GM21825 (cell line): Measurements from ENCODE around the gene CTPS2.
"Not testable (repeated sequence)": the region's sequence is repeated elsewhere in the genome, so short reads cannot be mapped to it uniquely, and the experiment has no call there.

ENCODE experiments used
- ATAC-seq: cut with Tn5 transposase; IDR thresholded peaks from one replicate; pipeline ENCODE4 v1.9.1; 2021; ENCODE audit warnings: mild to moderate bottlenecking, moderate library complexity; ENCODE audit not compliant: unreplicated experiment

The CTPS2 gene

GRCh38 chrX:16658284-16658683, 54.2 kb downstream of the CTPS2 start:
- no peak for ATAC-seq

DNA sequence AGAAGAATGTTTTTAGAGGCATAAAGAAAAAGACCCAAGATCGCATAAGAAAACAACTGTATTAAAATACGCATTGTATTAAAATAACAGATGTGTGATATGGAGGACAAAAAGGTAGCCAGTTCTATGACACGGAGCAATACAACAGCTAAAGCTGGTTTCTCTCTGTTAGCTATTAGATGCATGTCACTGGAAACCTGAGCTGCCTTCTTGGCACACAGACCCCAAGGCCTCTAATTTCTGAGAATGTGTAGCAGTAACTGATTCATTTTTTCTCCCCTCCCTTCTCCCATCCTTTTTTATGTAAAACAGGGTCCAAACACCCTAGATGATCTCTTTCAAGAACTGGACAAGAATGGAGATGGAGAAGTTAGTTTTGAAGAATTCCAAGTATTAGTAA, 58.4 kb downstream of the CTPS2 start:
- ATAC-seq: no peak

DNA sequence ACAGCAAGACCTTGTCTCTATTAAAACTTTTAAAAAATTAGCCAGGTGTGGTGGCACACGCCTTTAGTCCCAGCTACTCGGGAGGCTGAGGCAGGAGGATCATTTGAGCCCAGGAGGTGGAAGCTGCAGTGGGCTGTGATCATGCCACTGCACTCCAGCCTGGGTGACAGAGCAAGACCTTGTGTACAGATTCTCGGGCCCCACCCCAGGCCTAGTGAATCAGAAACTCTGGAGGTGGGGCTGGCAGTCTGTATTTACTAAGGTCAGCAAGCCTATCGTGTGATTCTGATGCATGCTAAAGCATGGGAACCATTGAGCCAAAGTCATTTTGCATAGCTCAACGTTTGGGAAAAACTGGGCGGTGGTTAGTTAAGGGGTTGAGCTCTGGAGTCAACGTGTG, 59.0 kb downstream of the CTPS2 start:
- ATAC-seq: no peak

DNA sequence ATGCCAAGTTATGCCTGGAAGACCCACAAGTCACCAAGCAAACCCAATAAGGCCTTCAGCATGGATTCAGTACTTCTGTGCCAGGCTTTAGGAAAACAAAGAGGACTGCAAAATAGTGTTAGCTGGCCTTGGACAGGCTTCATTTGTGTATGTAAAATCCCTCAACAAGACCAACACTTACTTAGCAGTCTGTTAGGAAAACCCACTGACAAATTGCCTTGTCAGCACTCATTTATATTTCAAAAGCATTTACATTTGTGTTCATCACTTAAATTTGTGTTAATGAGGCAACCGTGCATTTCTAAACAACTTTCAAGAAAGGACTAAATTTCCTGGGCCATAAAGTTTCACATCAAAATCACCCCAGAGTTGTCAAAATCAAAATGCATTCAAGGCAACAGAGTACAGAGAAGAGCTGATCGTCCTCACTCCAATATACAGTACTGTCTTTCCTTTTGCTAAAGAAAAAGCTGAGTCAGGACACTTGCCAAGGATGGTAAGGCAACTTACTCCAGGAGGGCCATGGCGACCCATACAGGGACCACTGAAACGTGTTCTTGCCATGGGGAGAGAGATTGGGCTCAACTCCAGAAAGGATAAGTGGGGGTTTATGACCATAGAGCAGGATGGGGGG, 61.0 kb downstream of the CTPS2 start:
- no peak for ATAC-seq

GRCh38 chrX:16649858-16650257, 62.6 kb downstream of the CTPS2 start, which contains the start of gene S100G:
Gene S100G (plus strand): TSS chrX:16650158. CDS start chrX:16651007, 849 bp downstream.
- no peak for ATAC-seq

GRCh38 chrX:16646366-16647138, 65.9 kb downstream of the CTPS2 start:
- ATAC-seq: no peak

DNA sequence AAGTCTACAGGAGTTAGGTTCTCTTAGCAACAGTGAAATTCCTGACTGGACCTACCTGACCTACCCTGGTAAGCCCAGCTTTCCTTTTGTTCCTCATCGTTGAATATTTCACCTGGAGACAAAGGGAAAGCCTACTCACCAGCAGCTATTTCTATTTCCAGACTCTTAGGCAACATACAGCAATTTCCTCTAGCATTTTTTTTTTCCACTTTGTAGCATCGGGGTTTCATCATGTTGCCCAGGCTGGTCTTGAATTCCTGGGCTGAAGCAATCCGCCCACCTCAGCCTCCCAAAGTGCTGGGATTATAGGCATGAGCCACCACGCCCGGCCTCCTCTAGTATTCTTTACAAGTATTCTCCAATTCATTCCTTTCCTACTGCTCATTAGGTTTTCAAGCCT, 69.3 kb downstream of the CTPS2 start:
- ATAC-seq: no peak

GRCh38 chrX:16640823-16641222, 71.6 kb downstream of the CTPS2 start:
- ATAC-seq: no peak

DNA sequence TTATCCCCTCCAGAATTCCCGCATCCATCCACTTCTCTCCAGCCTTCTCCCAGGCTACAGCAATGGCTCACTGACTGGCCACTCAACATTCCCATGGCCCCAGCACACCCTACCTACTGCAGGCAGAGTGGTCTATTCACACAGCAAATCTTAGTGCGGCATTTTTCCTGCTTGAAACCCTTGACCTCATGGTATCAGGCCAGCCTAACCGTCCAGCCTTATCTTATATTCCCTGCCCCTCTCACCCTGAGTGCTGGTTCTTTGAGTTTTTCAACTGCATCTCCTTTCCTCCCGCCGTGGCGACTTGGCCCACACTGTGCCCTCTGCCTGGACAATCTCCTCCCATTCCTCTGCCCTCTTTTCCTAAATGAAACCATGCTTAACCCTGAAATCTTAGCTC, 72.5 kb downstream of the CTPS2 start:
- ATAC-seq: no peak

DNA sequence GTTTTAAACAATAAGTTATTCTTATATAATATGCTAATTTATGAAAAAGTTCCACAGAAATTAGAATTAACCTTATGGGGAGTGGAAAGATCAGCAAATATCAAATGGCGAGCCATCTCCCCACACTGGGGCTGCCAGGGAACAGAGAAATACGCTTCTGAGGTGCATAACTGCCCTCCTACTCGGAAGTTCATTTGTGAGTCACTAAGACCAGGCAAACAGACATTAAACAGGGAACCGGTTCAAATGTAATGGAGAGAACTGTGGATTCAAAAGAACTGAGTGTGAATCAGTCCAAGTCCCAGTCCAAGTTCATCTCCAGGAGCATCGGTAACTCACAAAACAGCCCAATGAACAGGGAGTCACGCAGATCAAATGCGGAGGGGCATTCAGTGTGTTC, 73.9 kb downstream of the CTPS2 start:
- ATAC-seq: no peak

DNA sequence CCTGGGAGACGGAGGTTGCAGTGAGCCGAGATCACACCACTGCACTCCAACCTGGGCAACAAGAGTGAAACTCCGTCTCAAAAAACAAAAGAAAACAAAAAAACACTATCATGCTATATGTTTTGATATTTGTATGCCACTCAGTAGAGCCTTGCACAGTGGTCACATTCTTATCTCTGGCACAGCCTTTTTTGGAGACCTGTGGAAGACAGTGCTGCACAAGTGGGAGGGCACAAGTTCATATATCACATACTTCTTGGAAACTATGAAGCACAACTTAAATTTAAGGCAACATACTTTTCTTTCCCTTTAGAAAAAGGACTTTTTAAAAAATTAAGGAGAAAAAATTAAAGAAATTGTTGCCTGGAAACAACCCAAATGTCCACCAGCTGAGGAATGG, 76.9 kb downstream of the CTPS2 start:
- no peak for ATAC-seq

DNA sequence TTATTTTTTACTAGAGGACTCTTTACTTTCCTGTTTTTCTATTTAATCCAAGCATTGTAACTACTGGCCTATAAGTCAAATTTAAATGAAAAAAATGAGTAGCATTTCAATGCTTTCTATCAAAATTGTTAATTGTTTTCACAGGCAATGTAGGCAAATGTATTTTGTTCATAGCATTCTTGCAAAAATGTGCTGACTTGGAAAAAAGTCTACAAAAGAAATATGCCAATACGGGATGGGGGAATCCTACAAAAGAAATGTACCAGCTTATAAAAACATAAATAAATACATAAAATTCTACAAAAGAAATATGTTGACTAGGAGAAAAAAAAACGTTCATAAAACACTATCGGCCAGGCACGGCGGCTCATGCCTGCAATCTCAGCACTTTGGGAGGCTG, 77.4 kb downstream of the CTPS2 start:
- no peak for ATAC-seq

GRCh38 chrX:16633754-16634153, 78.7 kb downstream of the CTPS2 start:
- ATAC-seq: no peak

- no peak for ATAC-seq
Observed at GRCh38 chrX:16629909-16630308, 82.6 kb downstream of the CTPS2 start.

DNA sequence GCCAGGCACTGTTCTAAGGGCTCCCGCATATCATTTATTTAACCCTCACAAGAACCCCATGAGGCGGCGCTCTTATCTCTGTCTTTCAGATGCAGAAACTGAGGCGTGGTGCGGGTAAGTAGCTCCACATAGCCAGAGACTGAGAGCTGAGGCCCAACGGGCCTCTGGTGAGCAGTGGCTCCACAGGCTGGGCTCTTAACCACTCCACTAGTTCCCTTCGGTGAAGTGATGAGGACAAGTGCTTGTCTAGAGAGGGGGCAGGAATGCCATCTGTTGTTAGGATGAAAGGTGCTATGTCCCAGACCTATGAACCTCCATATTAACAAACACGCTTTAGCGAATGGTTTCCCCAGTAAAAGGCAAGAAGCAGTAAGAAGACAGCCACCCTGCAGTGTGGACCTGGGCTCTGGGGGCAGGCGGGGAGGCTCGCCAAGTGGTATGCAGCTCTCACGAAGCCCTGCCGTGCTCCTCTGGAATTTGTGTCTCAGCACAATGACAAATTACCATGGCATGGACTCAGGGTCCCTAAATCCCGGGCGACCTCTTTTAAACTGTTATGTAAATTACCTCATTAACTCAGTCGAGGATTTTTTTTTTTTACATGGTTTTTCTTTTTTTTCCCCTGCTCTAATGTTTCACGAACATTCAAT, 83.4 kb downstream of the CTPS2 start:
- ATAC-seq: no peak

DNA sequence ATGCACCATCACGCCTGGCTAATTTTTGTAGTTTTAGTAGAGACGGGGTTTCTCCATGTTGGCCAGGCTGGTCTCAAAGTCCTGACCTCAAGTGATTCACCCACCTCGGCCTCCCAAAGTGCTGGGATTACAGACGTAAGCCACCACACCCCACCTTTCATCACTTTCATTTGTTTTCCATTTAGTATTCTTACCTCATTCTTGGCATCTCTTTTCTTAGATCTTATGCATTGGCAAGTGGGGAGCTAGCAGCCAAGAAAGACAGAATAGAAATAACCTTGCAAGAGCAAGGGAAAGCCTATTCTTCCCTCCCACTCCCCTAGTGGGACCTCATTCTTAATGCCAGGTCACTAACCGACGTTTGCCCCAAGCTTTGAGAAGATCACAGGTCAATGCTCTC, 84.0 kb downstream of the CTPS2 start:
- not testable (repeated sequence) for ATAC-seq

- no peak for ATAC-seq
Observed at GRCh38 chrX:16619024-16619423, 93.4 kb downstream of the CTPS2 start.

DNA sequence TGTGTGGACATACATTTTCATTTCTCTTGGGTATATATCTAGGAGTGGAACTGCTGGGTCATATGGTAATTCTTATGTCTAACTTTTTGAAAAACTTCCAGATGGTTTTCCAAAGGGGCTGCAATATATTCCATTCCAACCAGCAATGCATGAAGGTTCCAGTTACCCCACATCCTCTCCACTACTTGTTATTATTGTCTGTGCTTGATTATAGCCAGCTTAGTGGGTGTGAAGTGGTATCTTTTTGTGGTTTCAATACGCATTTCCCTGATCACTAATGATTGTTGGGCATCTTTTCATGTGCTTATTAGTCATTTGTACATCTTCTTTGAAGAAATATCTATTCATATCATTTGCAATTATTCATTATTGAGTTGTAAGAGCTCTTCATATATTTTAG, 94.0 kb downstream of the CTPS2 start:
- no peak for ATAC-seq

DNA sequence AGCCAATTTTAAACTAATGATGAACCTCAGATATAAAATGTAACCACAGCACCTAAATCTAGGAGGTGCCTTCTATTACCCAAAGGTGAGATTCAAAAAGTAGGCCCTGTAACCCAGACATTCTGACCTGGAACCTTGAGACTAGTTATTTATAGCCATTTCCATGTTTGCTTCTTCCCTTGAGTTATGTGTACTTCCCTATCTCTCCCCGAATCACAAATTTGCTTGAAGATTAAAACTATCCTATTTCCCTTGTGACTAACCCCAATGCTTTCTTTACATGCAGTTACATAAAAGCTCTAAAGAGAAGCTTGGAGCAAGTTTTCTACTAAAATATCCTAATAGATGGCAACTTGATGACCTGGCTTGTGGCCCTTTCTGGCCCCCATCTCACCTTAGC, 95.1 kb downstream of the CTPS2 start:
- no peak for ATAC-seq

DNA sequence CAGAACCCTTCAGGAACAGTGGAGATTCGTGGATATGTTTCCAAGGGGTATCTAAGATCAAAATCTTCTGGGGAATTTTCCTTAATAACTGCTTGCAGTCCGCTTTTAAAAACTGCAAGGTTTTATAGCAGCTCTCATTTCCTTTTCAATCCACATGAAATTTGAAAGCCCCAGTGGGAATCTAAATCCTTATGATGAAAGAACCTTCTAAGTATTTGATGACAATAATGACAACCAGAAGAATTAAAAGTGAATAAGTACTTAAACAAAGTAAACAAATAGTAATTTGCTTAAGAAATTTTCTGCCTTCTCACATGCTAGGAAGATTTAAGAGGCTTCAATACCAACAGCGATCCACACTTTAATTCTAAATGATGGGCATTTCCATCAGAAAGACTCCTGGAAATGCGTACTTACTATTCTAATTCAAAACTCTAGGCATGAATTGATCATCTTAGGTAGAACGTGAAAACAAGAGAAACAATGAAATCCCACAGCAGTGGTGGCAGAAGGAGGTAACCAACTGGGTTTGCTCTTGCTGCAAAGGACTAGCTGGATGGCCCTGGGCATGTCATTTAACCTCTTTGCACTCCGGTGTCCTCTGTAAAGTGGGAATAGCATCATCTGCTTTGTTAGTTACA, 100.1 kb downstream of the CTPS2 start:
- ATAC-seq: no peak

DNA sequence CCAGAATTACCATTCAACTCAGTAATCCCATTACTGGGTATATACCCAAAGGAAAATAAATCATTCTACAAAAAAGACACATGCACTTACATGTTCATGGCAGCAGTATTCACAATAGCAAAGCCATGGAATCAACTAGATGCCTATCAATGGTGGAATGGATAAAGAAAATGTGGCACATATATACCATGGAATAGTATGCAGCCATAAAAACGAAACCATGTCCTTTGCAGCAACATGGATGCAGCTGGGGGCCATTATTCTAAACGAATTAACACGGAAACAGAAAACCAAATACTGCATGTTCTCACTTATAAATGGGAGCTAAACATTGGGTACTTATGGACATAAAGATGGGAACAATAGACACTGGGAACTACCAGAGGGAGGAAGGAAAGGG, 101.8 kb downstream of the CTPS2 start:
- ATAC-seq: not testable (repeated sequence)
